Mesendoderm (in vitro differentiated cells): ENCODE measurements around the gene SCNN1B.
A peak's percentile ranks its signal among the peaks of the same experiment; 100 is the strongest.

Experiments used
- DNase-seq: peaks from one replicate; pipeline ENCODE4 v3.0.0; 2013
- H2AK5ac ChIP-seq: 2 replicates; pipeline ENCODE4 v1.6.1; 2013; ENCODE audit warnings: low read length, inconsistent platforms
- H2BK120ac ChIP-seq: 2 replicates; pipeline ENCODE4 v1.6.1; 2013; ENCODE audit warnings: low read depth, mild to moderate bottlenecking, low read length, moderate library complexity, mixed read lengths
- H2BK15ac ChIP-seq: replicated peaks from 2 replicates; pipeline ENCODE4 v1.6.1; 2013; ENCODE audit warnings: low read depth, mild to moderate bottlenecking, moderate library complexity
- H2BK5ac ChIP-seq: 2 replicates; pipeline ENCODE4 v1.6.1; 2013; ENCODE audit warnings: low read length, inconsistent platforms
- H3K18ac ChIP-seq: 2 replicates; pipeline ENCODE4 v1.6.1; 2013; ENCODE audit warnings: mild to moderate bottlenecking, low read length, mixed read lengths
- H3K23ac ChIP-seq: one replicate; pipeline ENCODE4 v1.6.1; 2013; ENCODE audit warnings: low read length
- H3K27ac ChIP-seq: 2 replicates; pipeline ENCODE4 v1.5.1; 2013; ENCODE audit warnings: low read depth, mild to moderate bottlenecking, inconsistent platforms, low read length, moderate library complexity
- H3K27me3 ChIP-seq: 2 replicates; pipeline ENCODE4 v1.6.1; 2013; ENCODE audit warnings: low read length, control low read depth, mild to moderate bottlenecking, inconsistent platforms; ENCODE audit not compliant: insufficient read depth, poor library complexity
- H3K36me3 ChIP-seq: 2 replicates; pipeline ENCODE4 v1.6.1; 2013; ENCODE audit warnings: low read length, inconsistent platforms; ENCODE audit not compliant: control insufficient read depth, insufficient read depth
- H3K4ac ChIP-seq: one replicate; pipeline ENCODE4 v1.6.1; 2013; ENCODE audit warnings: low read depth, mild to moderate bottlenecking, low read length, moderate library complexity
- H3K4me1 ChIP-seq: 2 replicates; pipeline ENCODE4 v1.6.1; 2013; ENCODE audit warnings: low read depth, low read length, inconsistent platforms; ENCODE audit not compliant: control insufficient read depth
- H3K4me2 ChIP-seq: 2 replicates; pipeline ENCODE4 v1.6.1; 2013; ENCODE audit warnings: low read length
- H3K4me3 ChIP-seq: 2 replicates; pipeline ENCODE4 v1.5.1; 2013; ENCODE audit warnings: mild to moderate bottlenecking, low read length
- H3K56ac ChIP-seq: one replicate; pipeline ENCODE4 v1.6.1; 2013; ENCODE audit warnings: low read length
- H3K79me1 ChIP-seq: 2 replicates; pipeline ENCODE4 v1.6.1; 2013; ENCODE audit warnings: low read length, inconsistent platforms
- H3K79me2 ChIP-seq: 2 replicates; pipeline ENCODE4 v1.6.1; 2013; ENCODE audit warnings: mild to moderate bottlenecking, low read length; ENCODE audit not compliant: control insufficient read depth, insufficient read depth
- H3K9ac ChIP-seq: 2 replicates; pipeline ENCODE4 v1.6.1; 2013; ENCODE audit warnings: low read length, inconsistent platforms
- H4K5ac ChIP-seq: one replicate; pipeline ENCODE4 v1.6.1; 2013; ENCODE audit warnings: low read length
- H4K8ac ChIP-seq: one replicate; pipeline ENCODE4 v1.6.1; 2013; ENCODE audit warnings: low read depth, mild to moderate bottlenecking, control low read depth, low read length, moderate library complexity
- WGBS: extraction: QIAGEN DNeasy Blood & Tissue Kit; methylation state at CpG from one replicate; pipeline ENCODE4 v1.1.7; 2013; ENCODE audit warnings: low lambda C conversion rate, missing lambda C conversion rate; ENCODE audit not compliant: insufficient coverage; ENCODE audit errors: extremely low coverage; 5-methylcytosine and 5-hydroxymethylcytosine counted together

Gene SCNN1B

GRCh38 chr16:23256440-23256839 lies 45.7 kb upstream of the SCNN1B start:
- no peak overlapping the region for H3K23ac ChIP-seq
- no peak overlapping the region for H3K27ac ChIP-seq
- H3K4me2 ChIP-seq: no peak overlapping the region
- no peaks in the 10 kb centered on the region for H3K27me3 ChIP-seq
- H3K9ac ChIP-seq: no peak overlapping the region
- H3K18ac ChIP-seq: no peak overlapping the region
- H3K4me1 ChIP-seq: no peaks in the 10 kb centered on the region
- no peaks in the 10 kb centered on the region for H3K79me2 ChIP-seq
- H3K4me3 ChIP-seq: no peak overlapping the region
- no peak overlapping the region for H2BK15ac ChIP-seq
- H3K56ac ChIP-seq: no peak overlapping the region
- no CpG with 5 or more reads among the region's 3 CpGs for WGBS
- H2BK120ac ChIP-seq: no peak overlapping the region
- no peaks in the 10 kb centered on the region for H3K79me1 ChIP-seq
- H2AK5ac ChIP-seq: no peak overlapping the region
- H3K4ac ChIP-seq: no peak overlapping the region
- DNase-seq: no peak
- no peak overlapping the region for H4K5ac ChIP-seq
- H4K8ac ChIP-seq: no peak overlapping the region
- no peak overlapping the region for H2BK5ac ChIP-seq
- H3K36me3 ChIP-seq: no peaks in the 10 kb centered on the region

GRCh38 chr16:23257682-23258081 lies 44.4 kb upstream of the SCNN1B start:
- H3K9ac ChIP-seq: no peak overlapping the region
- no peak overlapping the region for H2AK5ac ChIP-seq
- WGBS: no CpG with 5 or more reads among the region's 1 CpG
- no peak overlapping the region for H4K8ac ChIP-seq
- no peak overlapping the region for H3K27ac ChIP-seq
- no peak overlapping the region for H3K56ac ChIP-seq
- H3K4me3 ChIP-seq: no peak overlapping the region
- H3K18ac ChIP-seq: no peak overlapping the region
- H4K5ac ChIP-seq: no peak overlapping the region
- H2BK120ac ChIP-seq: no peak overlapping the region
- H3K79me1 ChIP-seq: no peaks in the 10 kb centered on the region
- H3K36me3 ChIP-seq: no peaks in the 10 kb centered on the region
- no peak overlapping the region for H2BK5ac ChIP-seq
- no peaks in the 10 kb centered on the region for H3K27me3 ChIP-seq
- H3K4me2 ChIP-seq: no peak overlapping the region
- no peak overlapping the region for H2BK15ac ChIP-seq
- no peaks in the 10 kb centered on the region for H3K79me2 ChIP-seq
- DNase-seq: no peak
- H3K4me1 ChIP-seq: no peaks in the 10 kb centered on the region
- no peak overlapping the region for H3K4ac ChIP-seq
- no peak overlapping the region for H3K23ac ChIP-seq

GRCh38 chr16:23258919-23259237 lies 43.2 kb upstream of the SCNN1B start:
- no peak overlapping the region for H4K8ac ChIP-seq
- H3K56ac ChIP-seq: no peak overlapping the region
- H2AK5ac ChIP-seq: no peak overlapping the region
- no peak overlapping the region for H3K4ac ChIP-seq
- no peak overlapping the region for H3K27ac ChIP-seq
- no peak overlapping the region for H3K23ac ChIP-seq
- no peaks in the 10 kb centered on the region for H3K79me2 ChIP-seq
- no peak overlapping the region for H2BK5ac ChIP-seq
- H3K4me3 ChIP-seq: no peak overlapping the region
- no CpG with 5 or more reads among the region's 2 CpGs for WGBS
- no peaks in the 10 kb centered on the region for H3K79me1 ChIP-seq
- no peak overlapping the region for H2BK15ac ChIP-seq
- no peak for DNase-seq
- no peak overlapping the region for H3K9ac ChIP-seq
- H3K4me2 ChIP-seq: no peak overlapping the region
- no peak overlapping the region for H2BK120ac ChIP-seq
- H4K5ac ChIP-seq: no peak overlapping the region
- H3K36me3 ChIP-seq: no peaks in the 10 kb centered on the region
- no peaks in the 10 kb centered on the region for H3K27me3 ChIP-seq
- no peak overlapping the region for H3K18ac ChIP-seq
- H3K4me1 ChIP-seq: no peaks in the 10 kb centered on the region

GRCh38 chr16:23267647-23268046 lies 34.5 kb upstream of the SCNN1B start:
- no peaks in the 10 kb centered on the region for H3K36me3 ChIP-seq
- no peak overlapping the region for H3K4me3 ChIP-seq
- no peak overlapping the region for H3K18ac ChIP-seq
- no peak overlapping the region for H4K8ac ChIP-seq
- H3K56ac ChIP-seq: no peak overlapping the region
- no peak overlapping the region for H3K9ac ChIP-seq
- no peak overlapping the region for H2BK15ac ChIP-seq
- H4K5ac ChIP-seq: no peak overlapping the region
- H3K4ac ChIP-seq: no peak overlapping the region
- H3K27me3 ChIP-seq: no peaks in the 10 kb centered on the region
- no peak overlapping the region for H3K27ac ChIP-seq
- H3K4me2 ChIP-seq: no peak overlapping the region
- no CpG with 5 or more reads among the region's 6 CpGs for WGBS
- no peak overlapping the region for H2BK5ac ChIP-seq
- DNase-seq: no peak
- H3K23ac ChIP-seq: no peak overlapping the region
- H3K79me1 ChIP-seq: no peaks in the 10 kb centered on the region
- H3K4me1 ChIP-seq: no peaks in the 10 kb centered on the region
- no peak overlapping the region for H2AK5ac ChIP-seq
- H3K79me2 ChIP-seq: no peaks in the 10 kb centered on the region
- H2BK120ac ChIP-seq: no peak overlapping the region

GRCh38 chr16:23268561-23268960 lies 33.5 kb upstream of the SCNN1B start:
- H3K4me2 ChIP-seq: no peak overlapping the region
- no peak overlapping the region for H4K8ac ChIP-seq
- no peaks in the 10 kb centered on the region for H3K27me3 ChIP-seq
- no peak for DNase-seq
- H2BK120ac ChIP-seq: no peak overlapping the region
- no peaks in the 10 kb centered on the region for H3K79me2 ChIP-seq
- H4K5ac ChIP-seq: no peak overlapping the region
- H3K27ac ChIP-seq: no peak overlapping the region
- H3K4ac ChIP-seq: no peak overlapping the region
- H2AK5ac ChIP-seq: no peak overlapping the region
- no peak overlapping the region for H2BK15ac ChIP-seq
- no peak overlapping the region for H3K23ac ChIP-seq
- no peaks in the 10 kb centered on the region for H3K36me3 ChIP-seq
- no peak overlapping the region for H3K9ac ChIP-seq
- H3K18ac ChIP-seq: no peak overlapping the region
- no peaks in the 10 kb centered on the region for H3K79me1 ChIP-seq
- H2BK5ac ChIP-seq: no peak overlapping the region
- no peak overlapping the region for H3K4me3 ChIP-seq
- no peak overlapping the region for H3K56ac ChIP-seq
- H3K4me1 ChIP-seq: no peaks in the 10 kb centered on the region

- no peak overlapping the region for H3K23ac ChIP-seq
- DNase-seq: peak; percentile 7
- no peaks in the 10 kb centered on the region for H3K27me3 ChIP-seq
- H3K4me2 ChIP-seq: no peak overlapping the region
- no peaks in the 10 kb centered on the region for H3K79me1 ChIP-seq
- H2BK5ac ChIP-seq: no peak overlapping the region
- H3K4me3 ChIP-seq: no peak overlapping the region
- no peak overlapping the region for H3K27ac ChIP-seq
- H3K56ac ChIP-seq: no peak overlapping the region
- H4K8ac ChIP-seq: no peak overlapping the region
- H3K4me1 ChIP-seq: no peaks in the 10 kb centered on the region
- H4K5ac ChIP-seq: no peak overlapping the region
- H2BK120ac ChIP-seq: no peak overlapping the region
- H3K18ac ChIP-seq: no peak overlapping the region
- no peak overlapping the region for H2BK15ac ChIP-seq
- H2AK5ac ChIP-seq: no peak overlapping the region
- no peak overlapping the region for H3K9ac ChIP-seq
- H3K4ac ChIP-seq: no peak overlapping the region
- WGBS: no CpG with 5 or more reads among the region's 6 CpGs
- H3K79me2 ChIP-seq: no peaks in the 10 kb centered on the region
- no peaks in the 10 kb centered on the region for H3K36me3 ChIP-seq
Measured at GRCh38 chr16:23269248-23269953, 32.7 kb upstream of the SCNN1B start.
